ENCODE measurements around the gene AJM1.

AJM1 gene

GRCh38 chr9:136845465-136846260 is 3.4 kb downstream of the AJM1 start:
- no peak for DNase-seq

- DNase-seq, result no peak
Measured at GRCh38 chr9:136846376-136847087, 4.3 kb downstream of the AJM1 start.

- DNase-seq, result no peak
Measured at GRCh38 chr9:136847088-136847825, 5.0 kb downstream of the AJM1 start.

GRCh38 chr9:136847826-136848392 is 5.6 kb downstream of the AJM1 start:
- DNase-seq, result peak; percentile 68

- no peak for DNase-seq
Measured at GRCh38 chr9:136848393-136849037, 6.2 kb downstream of the AJM1 start.

GRCh38 chr9:136849038-136849959 is 7.0 kb downstream of the AJM1 start, which contains the start of gene PHPT1:
Gene PHPT1, plus strand, starts transcription at chr9:136849409. Its CDS starts 22 bp downstream, at chr9:136849431.
- peak; percentile 95 for DNase-seq

GRCh38 chr9:136849960-136850865 is 7.9 kb downstream of the AJM1 start:
- no peak for DNase-seq

GRCh38 chr9:136850866-136851775 is 8.8 kb downstream of the AJM1 start:
- no peak for DNase-seq

- no peak for DNase-seq
Measured at GRCh38 chr9:136851941-136852663, 9.8 kb downstream of the AJM1 start, which contains the start of gene MAMDC4. Gene MAMDC4, plus strand, starts transcription at chr9:136852346. Its CDS starts 71 bp downstream, at chr9:136852417.

GRCh38 chr9:136852664-136853595 is 10.7 kb downstream of the AJM1 start:
- no peak for DNase-seq

- DNase-seq, result no peak
Measured at GRCh38 chr9:136853596-136854112, 11.4 kb downstream of the AJM1 start.

- DNase-seq, result no peak
Measured at GRCh38 chr9:136854113-136854841, 12.0 kb downstream of the AJM1 start.

GRCh38 chr9:136854842-136855460 is 12.7 kb downstream of the AJM1 start:
- DNase-seq, result no peak

GRCh38 chr9:136855461-136856078 is 13.3 kb downstream of the AJM1 start:
- DNase-seq, result no peak

- DNase-seq, result no peak
Measured at GRCh38 chr9:136856079-136856476, 13.8 kb downstream of the AJM1 start.
